Activated CD8-positive, alpha-beta memory T cell treated with anti-CD3 and anti-CD28 coated beads, Interleukin-2, amount 50 U/mL, for 4 hours (primary cell): ENCODE data around the gene TAP1.
"Not testable (repeated sequence)": the region's sequence is repeated elsewhere in the genome, so short reads cannot be mapped to it uniquely, and the experiment has no call there.

Source experiments
- DNase-seq: peaks from one replicate; pipeline ENCODE4 v3.0.0-alpha.2; 2020

TAP1 gene

DNA sequence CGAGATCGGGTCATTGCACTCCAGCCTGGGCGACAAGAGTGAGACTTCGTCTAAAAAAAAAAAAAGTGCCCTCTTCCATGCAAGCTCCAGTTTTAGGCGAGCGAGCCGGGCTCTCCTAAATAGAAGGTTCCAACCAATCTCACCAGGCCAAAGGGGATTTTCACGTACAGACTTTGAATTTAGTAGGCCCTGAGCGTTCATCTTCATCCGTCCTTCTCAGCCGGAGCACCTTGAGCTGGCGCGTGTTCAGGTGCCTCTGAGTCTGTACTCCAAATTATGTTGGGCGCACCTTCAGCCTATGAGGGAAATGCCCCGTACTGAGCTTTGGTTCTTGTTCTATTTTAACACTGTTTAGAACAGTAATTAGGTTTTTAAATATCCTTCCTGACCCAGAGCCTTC lies 14.1 kb downstream of the TAP1 start:
- no peak for DNase-seq

DNA sequence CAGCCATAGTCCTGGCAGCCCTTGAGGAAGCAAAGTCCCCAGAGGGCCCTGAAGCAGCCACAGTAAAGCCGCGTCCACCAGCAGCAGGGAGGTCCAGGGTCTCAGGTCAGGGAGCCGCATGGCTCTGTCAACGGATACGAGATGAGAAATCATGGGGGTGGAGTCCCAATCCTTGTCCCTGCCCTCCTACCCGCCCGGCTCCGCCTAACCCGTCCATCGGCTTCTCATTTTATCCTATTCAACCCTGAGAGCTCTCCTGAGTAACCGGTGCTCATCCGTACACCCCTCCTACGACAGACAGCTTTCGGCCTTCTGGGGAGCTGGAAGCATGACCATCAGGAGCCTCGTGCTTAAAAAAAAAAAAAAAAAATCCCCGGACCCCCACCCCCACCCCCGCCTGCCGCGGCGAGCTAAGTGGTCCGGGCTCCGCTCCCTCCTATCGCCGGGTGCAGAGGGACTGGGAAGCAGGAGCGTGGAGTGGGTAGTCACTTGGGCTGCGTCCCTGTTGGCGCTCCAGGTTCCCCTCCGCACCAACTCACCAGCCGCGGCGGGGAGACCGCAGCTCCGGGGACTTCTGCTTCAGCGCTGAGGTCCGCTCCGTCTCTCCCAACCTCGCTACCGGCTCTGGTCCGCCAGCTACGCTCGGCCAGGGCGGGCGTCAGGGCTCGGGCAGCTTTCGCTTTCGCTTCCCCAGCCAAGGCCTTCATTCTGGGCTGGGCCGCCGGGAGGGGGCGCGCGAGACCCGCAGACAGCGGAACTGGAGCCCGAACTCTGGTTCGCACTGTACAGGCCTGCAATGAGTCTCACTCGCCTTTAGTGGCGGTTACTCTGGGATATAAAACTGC lies 15.2 kb downstream of the TAP1 start, which contains the start of gene TAP2:
Gene TAP2, minus strand, starts transcription at position 626 of the 845 bp plus-strand sequence. Its CDS starts 506 bp downstream, at position 120.
- DNase-seq = peak; percentile 99

DNA sequence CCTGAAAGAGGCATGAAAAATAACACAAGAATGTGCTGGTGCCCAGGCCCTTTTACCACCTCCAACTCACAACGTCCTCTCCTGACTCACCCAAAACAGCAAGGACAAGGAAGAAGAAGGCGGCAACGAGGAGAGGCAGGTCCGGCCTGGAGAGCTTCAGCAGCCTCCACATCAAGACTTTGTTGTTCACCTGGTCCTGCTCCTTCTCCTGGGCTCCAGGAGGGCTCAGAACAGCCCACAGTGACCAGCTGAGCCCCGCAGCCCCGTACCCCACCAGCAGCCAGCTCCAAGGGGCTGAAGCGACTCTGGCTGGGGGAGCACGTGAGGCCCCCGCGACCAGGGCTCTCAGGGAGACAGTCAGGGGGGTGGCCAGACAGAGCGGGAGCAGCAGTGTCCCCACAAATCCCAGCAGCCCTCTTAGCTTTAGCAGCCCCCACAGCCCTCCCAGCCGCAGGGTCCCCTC lies 15.8 kb downstream of the TAP1 start:
- DNase-seq = no peak

- DNase-seq = no peak
Observed at GRCh38 chr6:32836873-32837272, 16.6 kb downstream of the TAP1 start.

DNA sequence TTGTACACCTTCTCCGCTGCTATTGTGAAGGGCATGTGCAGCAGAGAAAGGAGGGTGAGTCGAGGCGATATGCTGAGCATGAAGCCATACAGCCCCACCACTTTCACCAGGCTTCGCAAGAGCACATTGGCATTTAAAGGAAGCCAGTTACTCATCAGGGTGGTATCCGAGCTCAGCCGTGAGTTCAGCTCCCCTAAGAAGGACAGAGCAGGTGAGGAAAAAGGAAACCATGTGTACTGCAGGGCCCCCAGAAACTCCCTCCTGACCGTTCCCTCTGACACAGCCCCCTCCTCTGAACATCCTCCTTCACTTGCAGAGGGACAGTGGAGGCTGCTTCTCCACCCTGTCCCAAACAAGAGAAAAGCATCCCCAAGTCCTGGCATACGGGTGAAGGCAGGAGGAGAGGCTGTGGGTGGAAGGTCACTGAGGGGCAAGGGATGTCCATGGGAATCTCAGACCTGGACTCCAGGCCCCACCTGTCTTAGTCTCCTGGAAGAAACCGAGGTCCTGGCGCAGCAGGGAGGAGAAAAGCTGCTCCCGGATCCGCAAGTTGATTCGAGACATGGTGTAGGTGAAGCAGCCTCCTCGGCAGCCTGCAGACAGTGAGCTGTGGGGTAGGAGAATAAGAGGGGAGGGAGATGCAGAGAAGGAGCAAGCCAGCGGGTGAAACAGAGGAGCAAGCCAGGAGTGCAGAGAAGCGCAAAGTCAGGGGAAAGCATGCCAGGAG lies 18.2 kb downstream of the TAP1 start:
- no peak for DNase-seq

DNA sequence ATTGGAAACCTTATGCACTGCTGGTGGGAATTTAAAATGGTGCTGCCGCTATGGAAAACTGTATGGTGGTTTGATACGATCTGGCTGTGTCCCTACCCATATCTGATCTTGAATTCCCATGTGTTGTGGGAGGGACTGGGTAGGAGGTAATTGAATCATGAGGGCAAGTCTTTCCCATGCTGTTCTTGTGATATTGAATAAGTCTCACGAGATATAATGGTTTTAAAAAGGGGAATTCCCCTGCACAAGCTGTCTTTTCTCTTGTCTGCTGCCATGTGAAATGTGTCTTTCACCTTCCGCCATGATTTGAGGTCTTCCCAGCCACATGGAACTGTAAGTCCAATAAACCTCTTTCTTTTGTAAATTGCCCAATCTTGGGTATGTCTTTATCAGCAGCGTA lies 19.8 kb downstream of the TAP1 start:
- DNase-seq = no peak

- no peak for DNase-seq
Observed at GRCh38 chr6:32832535-32832934, 21.0 kb downstream of the TAP1 start.

DNA sequence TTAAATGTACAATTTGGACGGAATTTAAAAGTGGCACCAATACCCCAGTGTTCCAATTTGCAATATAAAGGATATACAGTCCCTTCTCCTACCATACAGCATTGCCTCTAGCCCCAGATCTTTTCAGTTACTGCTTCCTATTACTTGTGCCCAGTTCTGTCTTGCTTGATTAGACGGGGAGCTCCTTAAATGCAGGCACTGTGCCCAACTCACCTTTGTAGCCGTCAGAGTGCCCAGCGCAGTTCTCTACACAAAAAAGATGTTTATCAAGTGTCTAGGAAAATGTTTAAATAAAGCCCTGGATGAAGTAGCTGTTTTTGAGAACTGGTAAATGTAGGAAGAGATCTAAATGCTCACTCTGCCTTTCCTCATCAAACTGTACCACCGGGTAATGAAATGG lies 22.6 kb downstream of the TAP1 start:
- no peak for DNase-seq

GRCh38 chr6:32830017-32830416 lies 23.5 kb downstream of the TAP1 start:
- no peak for DNase-seq

DNA sequence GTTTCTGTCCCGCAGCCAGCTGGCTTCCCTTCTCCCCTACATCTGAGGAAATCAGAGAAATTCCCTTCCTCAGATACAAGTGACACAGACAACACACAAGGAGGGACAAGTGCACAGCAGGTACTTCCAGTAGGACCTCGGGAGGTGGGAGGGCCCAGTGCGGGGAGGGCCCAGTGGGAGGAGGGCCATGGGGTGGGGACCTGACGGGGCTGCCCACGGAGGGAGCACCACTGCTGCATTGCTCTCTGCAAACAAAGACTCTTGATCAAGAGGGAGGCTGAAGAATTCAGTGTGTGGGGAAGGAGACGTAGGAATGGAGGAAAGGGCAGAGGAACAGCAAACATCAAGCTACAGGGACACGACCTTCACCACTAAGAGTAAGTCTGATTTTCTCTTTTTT lies 24.0 kb downstream of the TAP1 start:
- DNase-seq = no peak

DNA sequence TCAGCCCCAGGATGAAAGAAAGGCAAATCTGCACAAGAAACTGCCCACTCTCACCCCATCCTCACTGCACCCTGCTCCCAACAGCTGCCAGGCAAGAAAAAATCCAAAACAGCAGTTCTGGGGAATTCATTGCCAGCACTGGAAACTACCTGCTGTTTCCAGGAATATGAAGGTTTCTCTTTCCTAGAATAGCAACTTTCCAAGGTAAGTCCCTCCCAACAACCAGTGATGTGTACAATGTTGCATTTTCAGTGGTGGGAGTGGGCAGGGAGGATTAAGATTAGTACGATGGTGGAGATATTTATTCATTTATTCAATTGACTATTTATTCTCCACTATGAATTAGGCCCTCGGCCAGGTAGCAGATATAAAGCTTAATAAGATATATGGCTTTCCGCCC lies 26.5 kb downstream of the TAP1 start:
- DNase-seq = no peak

DNA sequence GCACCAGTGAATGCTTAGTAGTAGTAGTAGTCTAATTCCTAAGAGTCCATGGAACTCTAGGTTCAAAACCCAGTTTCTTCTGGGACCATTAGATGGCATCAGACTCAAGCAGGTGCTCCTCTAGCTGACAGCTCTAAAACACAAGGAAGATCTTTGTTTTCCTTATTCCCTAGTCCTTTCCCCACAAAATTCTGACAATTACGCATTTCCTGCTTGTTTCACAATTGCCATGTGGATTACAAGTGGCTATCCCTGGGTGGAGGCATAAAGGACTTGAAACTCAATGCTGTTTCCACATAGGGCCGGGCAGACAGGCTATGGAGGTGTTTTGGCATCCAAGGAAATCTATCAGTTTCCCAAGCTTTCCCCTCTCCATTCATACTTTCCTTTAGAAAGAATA lies 27.5 kb downstream of the TAP1 start:
- no peak for DNase-seq

- no peak for DNase-seq
Observed at GRCh38 chr6:32819729-32820128, 33.8 kb downstream of the TAP1 start.

GRCh38 chr6:32818867-32819266 lies 34.6 kb downstream of the TAP1 start:
- no peak for DNase-seq

DNA sequence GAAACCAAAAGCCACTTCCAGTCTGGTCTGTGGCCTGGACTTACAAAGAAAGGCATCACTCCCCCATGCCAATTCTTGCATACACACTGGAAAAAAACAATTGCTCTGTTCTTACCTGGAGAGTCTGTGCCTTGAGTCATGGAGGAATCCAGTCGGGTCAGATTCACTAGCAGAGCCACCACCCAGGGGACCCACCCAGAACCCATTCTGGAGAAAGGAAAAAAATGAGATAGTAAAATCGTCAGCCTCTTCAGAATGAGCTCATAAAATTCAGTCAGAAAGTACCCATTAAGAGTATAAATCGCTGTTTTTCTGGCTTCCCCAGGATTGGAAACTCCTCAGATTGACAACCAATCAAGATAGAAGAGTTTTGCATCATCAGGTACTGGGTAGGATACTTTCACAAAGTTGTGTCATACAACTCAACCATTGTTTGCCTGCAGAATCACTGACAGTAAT lies 36.7 kb downstream of the TAP1 start, which contains the start of gene HLA-DOB:
Gene HLA-DOB, minus strand, starts transcription at position 257 of the 459 bp plus-strand sequence. Its CDS starts 51 bp downstream, at position 206.
- DNase-seq = no peak

- DNase-seq = no peak
Observed at GRCh38 chr6:32815996-32816395, 37.5 kb downstream of the TAP1 start.

DNA sequence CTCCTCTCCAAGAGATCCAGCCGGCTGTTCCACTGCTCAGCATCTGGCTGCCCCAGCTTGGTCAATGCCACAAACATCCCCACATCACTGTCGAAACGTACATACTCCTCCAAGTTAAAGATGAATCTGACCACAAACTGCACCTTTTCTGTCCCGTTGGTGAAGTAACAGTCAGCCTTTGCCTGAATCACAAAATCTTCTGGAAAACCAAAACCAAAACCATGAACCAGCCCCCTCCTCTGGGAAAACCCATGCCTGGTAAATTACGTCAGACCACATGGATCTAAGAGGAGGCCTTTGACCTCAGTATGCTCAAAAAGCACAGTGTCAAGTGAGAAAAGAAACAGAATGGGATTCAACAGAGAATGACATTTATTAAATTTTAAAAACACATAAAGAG lies 38.4 kb downstream of the TAP1 start:
- no peak for DNase-seq

- no peak for DNase-seq
Observed at GRCh38 chr6:32814145-32814544, 39.4 kb downstream of the TAP1 start.

DNA sequence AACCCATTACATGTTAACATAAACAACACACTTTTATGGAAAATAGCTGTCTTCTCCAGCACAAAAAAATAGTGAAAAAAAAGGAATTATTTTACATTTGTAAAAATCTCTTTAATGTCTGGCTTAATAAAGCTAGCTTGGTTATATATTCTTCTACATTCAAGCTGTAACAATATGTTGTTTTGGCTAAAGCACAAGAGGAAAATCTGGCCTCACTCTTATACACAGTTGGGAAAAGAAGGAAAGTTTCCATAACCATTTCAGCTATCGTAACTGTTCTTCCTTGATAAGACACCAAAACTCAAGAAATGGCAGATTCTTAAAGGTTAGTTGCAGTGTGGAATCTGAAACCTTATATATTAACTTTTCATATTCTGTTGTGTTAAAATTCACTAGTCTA lies 44.3 kb downstream of the TAP1 start:
- DNase-seq = no peak

- DNase-seq = no peak
Observed at GRCh38 chr6:32807020-32807580, 46.4 kb downstream of the TAP1 start.

- not testable (repeated sequence) for DNase-seq
Observed at GRCh38 chr6:32805404-32805803, 48.1 kb downstream of the TAP1 start.

- DNase-seq = no peak
Observed at GRCh38 chr6:32803416-32803815, 50.1 kb downstream of the TAP1 start.

GRCh38 chr6:32799740-32800139 lies 53.8 kb downstream of the TAP1 start:
- DNase-seq = no peak

DNA sequence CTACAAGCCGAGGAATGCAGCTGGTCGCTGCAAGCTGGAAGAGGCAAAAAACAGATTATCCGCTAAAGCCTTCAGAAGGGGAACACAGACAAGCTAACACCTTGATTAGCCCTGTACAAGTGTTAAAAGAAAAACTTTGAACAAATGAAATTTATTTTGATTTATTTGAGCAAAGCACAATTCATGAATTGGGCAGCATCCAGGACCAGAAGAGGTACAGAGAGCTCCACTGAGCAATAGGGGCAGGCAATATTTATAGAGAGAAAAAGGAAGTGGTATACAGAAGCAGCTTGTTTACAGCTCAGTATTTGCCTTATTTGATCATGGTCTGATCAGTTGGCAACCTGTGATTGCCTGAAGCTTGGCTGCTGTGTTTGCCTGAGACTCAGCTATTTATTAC lies 54.3 kb downstream of the TAP1 start:
- no peak for DNase-seq
